Measurements from ENCODE around the gene ITPRID2.

ITPRID2 gene

DNA sequence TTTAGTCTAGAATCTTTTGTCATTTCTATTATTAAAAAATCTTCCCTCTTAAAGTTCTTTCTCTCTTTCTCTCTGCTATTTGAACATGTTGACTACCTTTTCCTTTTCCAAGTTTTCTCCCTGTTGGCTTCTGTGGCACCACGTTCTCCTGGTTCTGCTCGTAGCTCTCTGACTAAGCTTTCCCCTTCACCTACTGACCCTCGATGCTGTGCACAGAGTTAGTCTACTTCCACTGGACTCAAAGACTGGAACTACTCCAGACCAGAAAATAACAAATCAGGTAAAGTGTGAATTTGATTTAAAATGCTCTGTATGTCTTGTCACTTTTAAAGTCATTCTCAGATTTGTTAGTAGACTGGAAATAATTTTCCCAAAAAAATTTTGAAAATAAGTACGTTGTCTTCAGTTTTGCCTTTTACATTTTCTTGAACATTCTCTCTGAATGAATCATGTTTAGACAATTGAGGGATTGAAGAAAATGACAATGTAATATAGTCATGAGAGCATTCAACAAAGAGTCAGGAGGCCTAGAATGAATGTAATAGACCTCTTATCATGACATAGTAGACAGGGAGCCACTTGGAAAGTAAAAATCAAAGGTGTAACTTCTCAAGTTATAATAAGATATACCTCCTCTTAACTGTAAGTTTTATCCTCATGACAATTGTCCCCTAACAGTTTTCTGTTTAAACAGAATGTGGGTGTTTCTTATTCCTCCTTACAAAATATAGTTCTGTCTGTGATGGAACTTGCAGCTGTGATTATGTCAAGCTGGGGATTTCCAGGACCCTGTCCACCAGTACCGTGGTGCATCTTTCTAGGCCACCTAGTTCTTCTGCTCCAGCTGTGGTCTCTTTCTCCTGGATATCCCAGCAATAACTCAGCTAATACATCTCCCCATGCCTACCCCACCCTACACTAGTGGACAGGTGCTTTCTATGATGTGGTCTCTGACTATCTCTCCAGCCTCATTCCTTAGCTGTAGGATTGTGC is 25.5 kb downstream of the ITPRID2 start:
- Histone ChIP-seq H3K79me2 (ENCODE audit: control insufficient read depth, insufficient read depth, low read length, unreplicated experiment) (peaks cover 7% of the 10 kb centered on the region), H3K27ac (ENCODE audit: low read depth, low read length) (peak overlapping the region; percentile 68), H3K27me3 (ENCODE audit: insufficient read depth, low read length) (no peaks in the 10 kb centered on the region), H3K4me1 (ENCODE audit: control insufficient read depth, insufficient read depth, low read length, unreplicated experiment) (peaks cover 35% of the 10 kb centered on the region), H3K4me3 (ENCODE audit: low read depth, low read length) (peak overlapping the region; percentile 35; the same call in 1 of the 2 replicates), H3K36me3 (ENCODE audit: insufficient read depth, low read length) (peaks cover 46% of the 10 kb centered on the region), H2AFZ (ENCODE audit: low read length, unreplicated experiment) (no peak overlapping the region)

DNA sequence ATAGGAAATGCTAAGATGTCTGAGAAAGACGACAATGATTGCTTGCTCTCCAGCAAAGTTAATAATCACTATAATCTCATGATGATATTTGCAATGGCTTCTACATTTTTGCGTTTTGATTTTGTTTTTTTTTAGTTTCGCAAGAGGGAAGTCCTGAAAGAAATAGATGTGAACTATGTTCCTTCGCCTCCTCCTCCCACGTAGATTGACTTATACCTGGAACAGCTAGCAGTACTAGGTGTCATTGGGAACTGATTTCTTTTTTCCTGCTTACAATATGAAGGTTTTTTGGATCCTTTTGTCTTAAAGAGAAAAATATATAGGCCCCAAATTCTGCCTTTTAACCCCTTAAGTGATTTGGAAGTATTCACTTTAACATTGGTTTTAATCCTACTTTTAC is 26.7 kb downstream of the ITPRID2 start:
- Histone ChIP-seq H3K27ac (ENCODE audit: low read depth, low read length) (no peak overlapping the region), H3K36me3 (ENCODE audit: insufficient read depth, low read length) (peaks cover 46% of the 10 kb centered on the region), H3K4me3 (ENCODE audit: low read depth, low read length) (no peak overlapping the region), H3K4me1 (ENCODE audit: control insufficient read depth, insufficient read depth, low read length, unreplicated experiment) (peaks cover 35% of the 10 kb centered on the region), H2AFZ (ENCODE audit: low read length, unreplicated experiment) (no peak overlapping the region), H3K27me3 (ENCODE audit: insufficient read depth, low read length) (no peaks in the 10 kb centered on the region), H3K79me2 (ENCODE audit: control insufficient read depth, insufficient read depth, low read length, unreplicated experiment) (peaks cover 7% of the 10 kb centered on the region)

DNA sequence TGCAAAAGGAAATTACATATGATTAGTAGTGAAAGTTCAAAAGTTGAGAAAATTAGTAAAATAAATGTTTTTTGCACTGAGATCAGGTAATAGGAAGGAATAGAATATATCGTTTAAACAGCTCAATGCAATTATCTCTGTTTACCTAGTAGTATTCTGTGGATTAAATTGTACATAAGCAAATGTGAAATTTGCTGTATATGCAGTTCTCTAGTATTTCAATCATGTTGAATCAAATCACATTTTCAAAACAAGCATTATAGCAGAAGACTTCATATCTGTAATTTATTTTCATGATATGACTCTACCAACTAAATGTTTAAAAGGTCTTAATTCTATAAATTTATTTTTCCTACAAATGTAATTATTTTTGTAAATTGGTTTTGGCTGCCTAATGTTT is 31.6 kb downstream of the ITPRID2 start:
- H3K36me3 ChIP-seq (ENCODE audit: insufficient read depth, low read length), result peaks cover 43% of the 10 kb centered on the region
- no peaks in the 10 kb centered on the region for H3K27me3 ChIP-seq (ENCODE audit: insufficient read depth, low read length)
- H3K4me1 ChIP-seq (ENCODE audit: control insufficient read depth, insufficient read depth, low read length, unreplicated experiment), result no peaks in the 10 kb centered on the region
- H3K79me2 ChIP-seq (ENCODE audit: control insufficient read depth, insufficient read depth, low read length, unreplicated experiment), result peaks cover 9% of the 10 kb centered on the region
- no peak overlapping the region for H3K4me3 ChIP-seq (ENCODE audit: low read depth, low read length)
- no peak overlapping the region for H2AFZ ChIP-seq (ENCODE audit: low read length, unreplicated experiment)
- H3K27ac ChIP-seq (ENCODE audit: low read depth, low read length), result no peak overlapping the region

DNA sequence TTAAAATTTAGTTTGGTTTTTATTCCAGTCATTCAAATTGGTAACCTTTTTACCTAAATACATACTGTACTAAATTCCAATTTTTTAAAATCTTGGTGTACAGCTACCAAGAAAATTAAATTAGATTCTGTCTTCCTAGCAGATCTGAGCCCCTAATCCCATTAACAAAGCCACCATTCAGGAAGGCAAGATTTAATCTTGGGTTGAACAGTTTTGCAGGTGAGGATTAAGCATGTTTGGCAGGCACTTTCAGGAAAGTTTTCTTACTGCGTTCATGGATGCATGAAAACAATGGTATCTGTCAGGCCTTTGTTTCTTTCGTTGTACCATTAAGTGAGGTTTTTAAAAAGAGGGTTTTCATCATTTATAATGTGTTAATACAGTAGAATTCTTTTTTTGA is 32.8 kb downstream of the ITPRID2 start:
- H3K27me3 ChIP-seq (ENCODE audit: insufficient read depth, low read length), result no peaks in the 10 kb centered on the region
- no peak overlapping the region for H3K27ac ChIP-seq (ENCODE audit: low read depth, low read length)
- H3K79me2 ChIP-seq (ENCODE audit: control insufficient read depth, insufficient read depth, low read length, unreplicated experiment), result peaks cover 9% of the 10 kb centered on the region
- H2AFZ ChIP-seq (ENCODE audit: low read length, unreplicated experiment), result no peak overlapping the region
- H3K4me3 ChIP-seq (ENCODE audit: low read depth, low read length), result no peak overlapping the region
- H3K4me1 ChIP-seq (ENCODE audit: control insufficient read depth, insufficient read depth, low read length, unreplicated experiment), result no peaks in the 10 kb centered on the region
- peaks cover 37% of the 10 kb centered on the region for H3K36me3 ChIP-seq (ENCODE audit: insufficient read depth, low read length)

DNA sequence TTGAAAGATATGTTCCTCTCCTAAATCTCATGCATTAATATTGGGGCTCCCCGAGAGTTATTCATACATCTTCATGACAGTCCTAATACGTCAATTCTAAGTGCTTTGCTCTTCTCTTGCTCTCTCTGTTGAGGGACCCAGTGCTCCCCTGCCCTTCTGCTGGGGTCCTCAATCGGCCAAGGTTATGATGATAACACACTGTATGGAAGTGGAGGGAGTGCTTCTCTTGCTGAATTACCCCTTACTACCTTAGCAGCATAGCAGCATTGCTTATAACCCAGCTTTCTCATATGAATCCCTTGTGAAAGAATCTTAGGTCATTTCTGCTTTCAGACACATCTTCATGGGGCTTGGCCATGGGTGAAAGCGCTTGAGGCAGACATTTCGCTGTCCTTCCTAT is 43.2 kb downstream of the ITPRID2 start:
- no peaks in the 10 kb centered on the region for H3K27me3 ChIP-seq (ENCODE audit: insufficient read depth, low read length)
- H3K4me1 ChIP-seq (ENCODE audit: control insufficient read depth, insufficient read depth, low read length, unreplicated experiment), result no peaks in the 10 kb centered on the region
- H3K36me3 ChIP-seq (ENCODE audit: insufficient read depth, low read length), result peaks cover 10% of the 10 kb centered on the region; the same call in 1 of the 2 replicates
- no peak overlapping the region for H2AFZ ChIP-seq (ENCODE audit: low read length, unreplicated experiment)
- H3K79me2 ChIP-seq (ENCODE audit: control insufficient read depth, insufficient read depth, low read length, unreplicated experiment), result no peaks in the 10 kb centered on the region
- H3K27ac ChIP-seq (ENCODE audit: low read depth, low read length), result no peak overlapping the region
- no peak overlapping the region for H3K4me3 ChIP-seq (ENCODE audit: low read depth, low read length)

DNA sequence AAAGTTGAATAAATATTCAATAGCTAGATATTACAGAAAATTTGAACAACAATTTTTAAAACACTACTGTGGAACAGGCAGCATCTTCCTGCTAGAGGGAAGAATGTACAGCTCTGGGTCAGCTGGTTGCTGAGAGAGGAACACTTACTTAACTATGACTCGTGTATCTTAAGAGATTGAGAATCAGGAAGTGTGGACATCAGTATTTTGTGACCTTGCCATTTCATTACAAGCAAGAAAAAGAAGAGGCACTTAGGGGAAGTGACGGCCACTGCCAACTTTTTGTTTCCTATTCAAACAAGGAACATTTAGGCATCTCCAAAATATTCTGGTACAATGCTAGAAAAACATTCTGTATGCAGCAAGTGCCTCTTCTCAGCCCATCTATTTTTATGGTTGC is 45.9 kb downstream of the ITPRID2 start:
- Histone ChIP-seq H3K4me1 (ENCODE audit: control insufficient read depth, insufficient read depth, low read length, unreplicated experiment) (no peaks in the 10 kb centered on the region), H2AFZ (ENCODE audit: low read length, unreplicated experiment) (peak overlapping the region; percentile 41), H3K36me3 (ENCODE audit: insufficient read depth, low read length) (no peaks in the 10 kb centered on the region; the same call in 1 of the 2 replicates), H3K4me3 (ENCODE audit: low read depth, low read length) (no peak overlapping the region), H3K79me2 (ENCODE audit: control insufficient read depth, insufficient read depth, low read length, unreplicated experiment) (no peaks in the 10 kb centered on the region), H3K27ac (ENCODE audit: low read depth, low read length) (no peak overlapping the region), H3K27me3 (ENCODE audit: insufficient read depth, low read length) (no peaks in the 10 kb centered on the region)

DNA sequence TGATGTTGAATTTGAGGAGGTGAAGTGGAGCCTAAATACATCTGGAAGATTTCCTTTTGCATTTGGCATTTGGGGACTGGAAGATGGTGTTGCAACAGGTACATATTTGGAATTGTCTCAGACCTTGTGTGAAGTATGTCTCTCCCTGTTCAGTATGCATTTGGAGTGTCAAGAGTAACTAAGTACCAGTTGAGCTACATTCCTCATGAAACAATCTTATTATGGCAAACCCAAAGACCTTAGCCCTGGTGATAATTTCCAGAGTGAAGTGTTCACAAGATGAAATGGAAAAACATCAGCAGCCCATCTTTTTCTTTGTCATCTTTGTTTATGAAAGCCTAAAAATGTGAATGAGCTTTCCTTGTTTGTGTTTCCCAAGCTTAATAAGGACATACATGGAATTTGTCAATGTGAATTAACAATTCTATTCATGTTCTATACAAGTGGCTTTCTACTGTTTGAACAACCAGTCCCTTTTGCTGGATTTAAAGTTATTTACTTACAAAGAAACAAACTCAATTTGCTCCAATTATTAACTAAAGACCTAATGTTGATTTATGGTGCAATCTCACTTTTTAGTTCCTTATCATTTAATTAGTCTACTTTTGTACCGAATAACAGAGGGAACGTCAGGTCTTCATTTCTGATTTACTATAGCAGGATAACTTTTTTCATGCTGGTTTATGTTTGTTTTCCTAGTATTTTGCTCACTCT is 52.0 kb downstream of the ITPRID2 start:
- H3K36me3 ChIP-seq (ENCODE audit: insufficient read depth, low read length), result no peaks in the 10 kb centered on the region
- H3K4me1 ChIP-seq (ENCODE audit: control insufficient read depth, insufficient read depth, low read length, unreplicated experiment), result peaks cover 4% of the 10 kb centered on the region
- H3K4me3 ChIP-seq (ENCODE audit: low read depth, low read length), result no peak overlapping the region
- no peak overlapping the region for H2AFZ ChIP-seq (ENCODE audit: low read length, unreplicated experiment)
- no peaks in the 10 kb centered on the region for H3K79me2 ChIP-seq (ENCODE audit: control insufficient read depth, insufficient read depth, low read length, unreplicated experiment)
- H3K27ac ChIP-seq (ENCODE audit: low read depth, low read length), result no peak overlapping the region
- no peaks in the 10 kb centered on the region for H3K27me3 ChIP-seq (ENCODE audit: insufficient read depth, low read length)

DNA sequence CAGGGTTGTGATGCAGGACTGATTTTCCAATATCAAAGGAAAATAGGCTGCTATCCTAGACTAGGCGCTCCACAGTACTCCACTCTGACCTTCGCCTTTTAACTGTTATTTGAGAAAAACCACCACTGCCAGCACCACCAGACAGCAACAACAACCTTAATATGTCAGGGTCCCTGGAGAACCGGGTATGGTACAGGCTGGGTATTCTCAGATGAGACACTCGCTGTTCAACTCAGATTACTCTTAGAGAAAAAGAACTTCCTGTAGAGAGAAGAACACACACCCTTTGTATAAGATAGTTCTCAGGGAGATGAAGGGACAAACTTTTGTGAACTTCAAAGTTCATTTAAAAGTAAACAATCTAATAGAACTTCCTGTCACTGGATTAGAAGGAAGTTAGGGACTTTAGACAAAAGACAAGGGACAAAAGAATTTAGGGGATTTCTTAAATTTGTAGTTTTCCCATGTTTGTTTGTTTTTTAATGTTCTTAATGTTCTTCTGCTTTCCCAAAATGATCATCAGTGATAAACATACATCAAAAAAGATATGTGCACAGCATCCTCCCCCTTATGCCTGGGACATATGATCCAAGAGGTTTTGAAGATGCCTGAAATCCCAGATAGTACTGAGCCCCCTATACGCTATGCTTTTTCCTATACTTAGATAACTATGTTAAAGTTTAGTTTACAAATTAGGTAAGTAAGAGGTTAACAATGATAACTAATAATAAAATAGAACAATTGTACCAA is 52.8 kb downstream of the ITPRID2 start:
- H2AFZ ChIP-seq (ENCODE audit: low read length, unreplicated experiment), result no peak overlapping the region
- H3K79me2 ChIP-seq (ENCODE audit: control insufficient read depth, insufficient read depth, low read length, unreplicated experiment), result no peaks in the 10 kb centered on the region
- no peaks in the 10 kb centered on the region for H3K27me3 ChIP-seq (ENCODE audit: insufficient read depth, low read length)
- no peak overlapping the region for H3K27ac ChIP-seq (ENCODE audit: low read depth, low read length)
- H3K36me3 ChIP-seq (ENCODE audit: insufficient read depth, low read length), result no peaks in the 10 kb centered on the region
- peaks cover 12% of the 10 kb centered on the region for H3K4me1 ChIP-seq (ENCODE audit: control insufficient read depth, insufficient read depth, low read length, unreplicated experiment)
- H3K4me3 ChIP-seq (ENCODE audit: low read depth, low read length), result no peak overlapping the region

DNA sequence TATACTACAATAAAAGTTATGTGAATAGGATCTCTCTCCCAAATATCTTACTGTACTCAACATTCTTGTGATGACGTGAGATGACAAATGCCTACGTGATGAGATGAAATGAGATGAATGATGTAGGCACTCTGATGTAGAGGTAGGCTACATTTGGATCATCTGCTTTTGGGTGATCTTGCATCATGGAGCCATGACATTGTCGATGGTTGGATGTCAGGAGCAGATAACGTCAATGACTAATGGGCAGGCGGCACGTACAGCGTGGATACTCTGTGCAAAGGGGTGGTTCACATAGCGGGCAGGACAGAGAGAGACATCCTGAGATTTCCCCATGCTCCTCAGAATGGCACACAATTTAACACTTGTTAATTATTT is 53.4 kb downstream of the ITPRID2 start:
- Histone ChIP-seq H3K36me3 (ENCODE audit: insufficient read depth, low read length) (no peaks in the 10 kb centered on the region), H3K27me3 (ENCODE audit: insufficient read depth, low read length) (no peaks in the 10 kb centered on the region), H3K4me1 (ENCODE audit: control insufficient read depth, insufficient read depth, low read length, unreplicated experiment) (peaks cover 13% of the 10 kb centered on the region), H3K27ac (ENCODE audit: low read depth, low read length) (no peak overlapping the region), H2AFZ (ENCODE audit: low read length, unreplicated experiment) (no peak overlapping the region), H3K4me3 (ENCODE audit: low read depth, low read length) (no peak overlapping the region), H3K79me2 (ENCODE audit: control insufficient read depth, insufficient read depth, low read length, unreplicated experiment) (no peaks in the 10 kb centered on the region)

DNA sequence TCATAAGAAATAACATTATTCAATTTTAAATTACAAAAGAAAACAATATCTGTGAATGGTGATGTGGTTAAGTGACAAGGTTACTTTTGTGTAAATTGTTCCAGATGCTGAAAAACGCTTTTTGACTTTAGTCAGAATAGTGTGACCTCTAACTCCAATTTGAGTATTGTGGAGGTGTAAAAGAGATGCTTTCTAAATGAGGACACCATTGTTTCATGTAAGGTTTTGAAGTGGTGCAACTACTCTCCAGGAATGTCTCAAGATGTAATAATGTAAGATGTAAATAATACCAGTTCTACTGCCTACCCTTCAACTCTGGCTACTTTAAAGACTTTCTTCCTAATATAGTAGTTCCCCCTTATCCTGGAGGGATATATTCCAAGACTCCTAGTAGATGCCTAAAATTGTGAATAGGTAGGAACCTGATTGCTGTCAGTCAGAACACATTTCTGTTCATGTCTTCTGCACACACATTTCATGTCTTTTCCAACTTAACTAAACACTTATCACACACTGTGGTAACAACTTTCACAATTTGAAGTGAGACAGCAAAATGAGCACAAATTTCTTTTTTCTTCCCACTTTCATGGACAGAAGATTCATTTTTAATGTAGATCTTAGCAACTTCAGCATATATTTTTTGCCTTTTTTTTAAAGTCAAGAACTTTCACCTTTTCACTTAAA is 55.1 kb downstream of the ITPRID2 start:
- Histone ChIP-seq H3K4me1 (ENCODE audit: control insufficient read depth, insufficient read depth, low read length, unreplicated experiment) (peaks cover 13% of the 10 kb centered on the region), H3K36me3 (ENCODE audit: insufficient read depth, low read length) (no peaks in the 10 kb centered on the region), H2AFZ (ENCODE audit: low read length, unreplicated experiment) (no peak overlapping the region), H3K27me3 (ENCODE audit: insufficient read depth, low read length) (no peaks in the 10 kb centered on the region), H3K27ac (ENCODE audit: low read depth, low read length) (no peak overlapping the region), H3K4me3 (ENCODE audit: low read depth, low read length) (no peak overlapping the region), H3K79me2 (ENCODE audit: control insufficient read depth, insufficient read depth, low read length, unreplicated experiment) (no peaks in the 10 kb centered on the region)

Data from ACC112 (cell line).